Inflammatory macrophage (primary cell): ENCODE results near the gene CEP131.

ENCODE experiments used
- DNase-seq, 2 donors: peaks; one replicate each; pipeline ENCODE4 v3.0.0-alpha.2; 2020 to 2022

Gene CEP131

DNA sequence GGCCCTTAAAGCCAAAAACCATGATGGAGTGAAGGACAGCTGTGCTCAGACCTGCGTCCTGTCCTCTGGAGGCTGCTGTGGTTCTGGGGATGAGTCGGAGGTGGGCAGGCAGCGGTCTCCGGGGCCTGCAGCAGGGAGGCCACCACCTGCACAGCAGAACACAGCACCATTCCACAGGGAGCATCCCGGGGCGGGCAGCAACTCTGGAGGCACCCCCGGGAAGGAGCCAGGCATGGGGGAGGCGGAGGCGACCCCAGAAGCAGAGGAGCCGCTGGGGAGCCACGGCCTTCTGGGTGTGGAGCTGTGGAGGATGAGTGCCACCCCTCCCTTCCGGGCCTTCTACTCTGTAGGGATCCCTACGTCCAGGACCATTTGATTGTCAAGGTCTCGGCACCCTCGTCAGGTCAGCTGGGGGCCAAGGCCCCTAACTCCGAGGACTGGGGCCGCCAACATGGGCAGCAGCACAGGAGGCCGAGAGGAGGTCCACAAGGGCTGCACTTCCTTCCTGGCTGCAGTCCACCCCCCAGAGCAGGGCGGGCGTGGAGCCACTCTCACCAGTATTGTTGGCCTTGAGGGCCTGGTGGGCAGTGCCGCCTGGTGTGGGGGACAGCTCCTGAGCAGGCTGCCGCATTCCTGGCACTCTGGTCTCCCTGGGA, 23.8 kb downstream of the CEP131 start:
- DNase-seq, result no peak

DNA sequence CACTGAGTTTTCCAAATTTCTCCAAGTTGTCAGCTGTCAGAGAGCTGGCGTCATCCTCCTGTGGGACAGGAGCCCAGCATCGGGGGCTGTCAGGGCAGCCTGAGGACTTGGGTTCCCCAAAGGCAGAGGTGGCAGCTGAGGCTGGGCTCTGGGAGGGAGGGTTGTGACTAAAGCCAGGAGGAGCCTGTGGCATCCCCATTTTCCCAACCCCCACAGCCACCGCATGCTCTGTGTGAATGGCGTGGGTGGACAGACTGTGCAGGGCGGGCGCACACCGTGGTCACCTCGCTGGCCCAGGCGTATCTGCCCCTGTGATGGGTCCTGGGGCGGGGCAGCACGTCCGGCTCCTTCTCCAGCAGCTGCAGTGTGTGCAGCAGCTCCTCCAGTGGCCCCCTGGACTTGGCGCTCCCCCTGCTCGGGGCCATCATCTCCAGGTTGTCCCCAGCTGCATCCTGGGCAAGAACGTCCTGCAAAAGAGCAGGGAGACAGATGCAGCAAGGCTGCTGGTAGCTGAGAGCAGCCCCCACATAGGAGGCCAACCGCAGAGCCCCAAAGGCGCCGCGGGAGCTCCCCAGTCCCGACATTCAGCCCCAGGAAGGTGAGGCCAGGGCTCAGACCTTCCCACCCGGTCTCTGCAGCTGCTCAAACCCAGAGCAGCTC, 24.8 kb downstream of the CEP131 start:
- no peak for DNase-seq

DNA sequence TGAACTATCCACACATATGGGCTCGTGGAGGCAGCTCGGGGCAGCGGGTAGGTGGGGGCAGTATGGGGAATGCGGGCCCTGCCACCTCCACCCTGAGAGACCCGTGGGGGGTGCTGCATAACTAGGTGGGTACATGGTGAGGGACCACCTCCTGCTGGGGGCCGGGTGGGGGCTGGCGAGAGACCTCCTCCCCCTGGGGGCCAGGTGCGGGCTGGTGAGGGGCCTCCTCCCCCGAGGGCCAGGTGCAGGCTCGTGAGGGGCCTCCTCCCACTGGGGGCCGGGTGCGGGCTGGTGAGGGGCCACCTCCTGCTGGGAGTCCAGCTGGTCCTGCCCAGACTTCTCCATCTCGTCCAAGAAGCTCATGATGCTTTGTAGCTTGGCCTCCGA, 25.4 kb downstream of the CEP131 start:
- DNase-seq, result no peak

DNA sequence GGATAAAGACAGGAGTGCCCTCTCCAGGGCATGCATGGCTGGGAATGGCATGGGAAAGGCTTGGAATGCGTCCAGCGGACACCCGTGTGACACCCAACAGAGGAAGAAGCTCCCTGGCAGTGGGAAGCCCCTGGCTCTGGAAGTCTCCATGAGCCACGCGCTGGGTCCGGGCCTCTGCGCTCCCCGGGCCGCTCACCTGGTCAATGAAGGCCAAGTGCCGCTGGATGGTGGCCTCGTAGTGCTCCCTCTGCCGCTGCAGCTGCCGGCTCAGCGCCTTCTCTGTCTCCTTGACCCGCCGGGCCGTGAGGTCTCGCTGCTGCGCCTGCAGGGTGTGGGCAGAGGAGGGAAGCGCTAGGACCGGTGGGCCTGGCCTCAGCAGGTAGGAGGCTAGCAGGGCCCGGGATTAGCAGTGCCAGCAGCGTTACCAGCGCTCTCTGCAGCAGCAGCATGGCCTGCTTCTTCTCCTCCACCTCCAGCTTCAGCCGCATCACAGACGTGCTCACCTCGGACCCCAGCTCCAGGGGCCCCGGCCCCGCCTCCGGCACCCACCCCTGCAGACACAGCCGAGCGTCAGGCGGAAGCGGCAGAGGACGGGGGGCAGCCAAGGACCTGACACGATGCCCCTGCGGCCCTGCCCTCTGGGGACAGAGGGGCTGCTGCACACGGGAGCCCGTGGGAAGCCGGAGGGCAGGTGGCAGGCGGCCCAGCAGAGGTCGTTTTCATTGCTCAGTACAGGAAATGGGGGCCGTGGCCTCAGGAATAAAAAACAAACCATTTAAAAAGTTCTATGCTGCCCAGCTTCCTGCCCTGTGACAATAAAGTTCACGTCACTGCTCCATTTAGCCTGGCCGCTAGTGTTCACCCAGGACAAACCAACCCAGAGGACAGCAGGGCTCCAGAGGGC, 26.0 kb downstream of the CEP131 start:
- no peak for DNase-seq

DNA sequence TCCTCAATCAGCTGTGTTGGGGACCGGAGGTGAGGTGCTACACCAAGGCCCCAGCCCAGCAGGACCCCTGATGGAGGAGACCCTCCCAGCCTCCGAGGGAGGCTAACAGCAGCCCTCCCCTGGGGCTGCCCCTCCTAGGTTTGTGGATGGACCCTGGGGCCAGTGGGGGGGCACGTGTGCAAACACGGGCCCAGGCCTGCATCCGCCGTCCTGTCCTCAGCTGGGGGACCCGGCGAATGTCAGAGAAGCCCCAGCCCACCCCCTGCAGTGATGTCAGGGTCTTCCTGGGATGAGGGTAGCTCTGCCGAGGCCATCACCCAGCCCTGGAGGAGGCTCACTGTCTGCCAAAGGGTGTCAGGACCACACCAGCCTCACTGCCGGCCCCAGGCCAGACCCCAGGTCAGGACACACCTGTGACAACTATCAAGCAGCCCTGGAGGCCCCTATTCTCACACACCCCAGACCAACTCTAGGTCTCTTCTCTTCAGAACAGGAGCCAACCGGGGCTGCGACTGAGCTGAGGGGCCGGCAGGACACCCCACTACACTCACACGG, 26.7 kb downstream of the CEP131 start:
- no peak for DNase-seq

DNA sequence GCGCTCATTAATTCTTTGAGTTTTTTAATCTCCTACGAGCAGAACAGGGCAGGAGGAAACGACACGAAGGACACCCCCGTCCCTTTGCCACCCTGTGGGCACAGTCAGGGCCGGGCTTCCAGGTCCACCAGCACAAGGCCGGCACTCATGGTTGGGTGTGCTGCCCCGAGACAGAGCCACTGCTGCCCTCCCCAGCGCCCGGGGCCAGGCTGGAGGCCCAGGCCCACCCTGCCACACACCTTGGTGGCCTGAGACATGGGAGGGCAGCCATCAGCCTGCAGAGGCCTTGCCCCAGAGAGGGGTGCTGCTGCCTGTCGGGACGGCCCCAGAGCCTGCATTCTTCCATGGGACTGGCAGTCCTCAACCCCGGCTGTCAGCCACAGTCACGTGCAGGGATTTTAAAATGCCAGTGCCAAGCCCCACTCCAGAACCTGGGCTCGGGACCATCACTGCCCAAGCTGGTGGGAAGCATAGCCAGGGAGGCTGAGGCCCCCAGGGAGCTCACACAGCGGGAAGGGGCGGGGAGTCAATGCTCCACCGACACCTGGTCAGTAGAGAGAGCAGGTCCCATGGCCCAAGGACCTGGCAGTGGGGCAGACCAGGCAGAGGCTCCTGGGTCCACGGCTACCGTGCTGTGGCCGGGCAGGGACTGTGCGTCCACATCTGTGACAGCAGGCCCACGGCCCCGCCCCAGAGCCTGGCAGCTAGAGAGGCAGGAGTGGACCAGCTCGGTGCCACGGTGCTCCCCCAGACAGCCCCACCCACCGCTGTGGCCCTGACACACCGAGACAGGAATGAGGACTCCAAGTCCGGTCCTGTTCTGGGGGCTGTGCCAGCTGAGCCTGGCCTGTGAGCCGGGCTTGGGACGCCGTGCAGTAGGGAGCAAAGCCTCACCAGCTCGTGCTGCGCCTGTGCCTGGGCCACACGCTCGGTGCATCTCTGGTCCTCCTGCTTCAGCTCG, 27.5 kb downstream of the CEP131 start:
- DNase-seq, result no peak

DNA sequence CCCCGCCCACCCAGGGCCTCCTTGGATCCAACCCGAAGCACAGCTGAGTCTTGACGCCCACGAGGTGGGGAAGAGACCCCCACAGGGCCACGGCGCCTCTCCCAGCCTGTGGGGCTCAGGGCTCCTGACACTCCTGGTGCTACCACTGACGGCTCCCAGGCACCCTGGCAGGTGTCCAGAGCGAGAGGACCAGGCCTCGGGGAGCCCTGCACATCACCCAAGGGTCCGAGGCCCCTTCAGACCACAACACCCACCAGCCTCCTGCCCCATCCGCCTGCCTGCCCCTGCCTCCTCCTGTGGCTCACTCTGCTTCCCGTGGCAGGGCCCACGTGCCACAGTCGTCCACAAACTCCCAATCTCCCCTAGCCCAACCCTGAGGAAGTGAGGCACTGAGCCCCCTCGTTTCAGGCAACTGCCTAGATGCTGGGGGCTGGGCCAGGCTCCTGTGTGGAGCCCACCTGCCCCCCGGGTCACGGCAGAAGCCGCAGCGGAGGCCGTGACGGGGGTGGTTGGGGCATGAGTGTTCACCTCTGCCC, 28.5 kb downstream of the CEP131 start:
- no peak for DNase-seq

DNA sequence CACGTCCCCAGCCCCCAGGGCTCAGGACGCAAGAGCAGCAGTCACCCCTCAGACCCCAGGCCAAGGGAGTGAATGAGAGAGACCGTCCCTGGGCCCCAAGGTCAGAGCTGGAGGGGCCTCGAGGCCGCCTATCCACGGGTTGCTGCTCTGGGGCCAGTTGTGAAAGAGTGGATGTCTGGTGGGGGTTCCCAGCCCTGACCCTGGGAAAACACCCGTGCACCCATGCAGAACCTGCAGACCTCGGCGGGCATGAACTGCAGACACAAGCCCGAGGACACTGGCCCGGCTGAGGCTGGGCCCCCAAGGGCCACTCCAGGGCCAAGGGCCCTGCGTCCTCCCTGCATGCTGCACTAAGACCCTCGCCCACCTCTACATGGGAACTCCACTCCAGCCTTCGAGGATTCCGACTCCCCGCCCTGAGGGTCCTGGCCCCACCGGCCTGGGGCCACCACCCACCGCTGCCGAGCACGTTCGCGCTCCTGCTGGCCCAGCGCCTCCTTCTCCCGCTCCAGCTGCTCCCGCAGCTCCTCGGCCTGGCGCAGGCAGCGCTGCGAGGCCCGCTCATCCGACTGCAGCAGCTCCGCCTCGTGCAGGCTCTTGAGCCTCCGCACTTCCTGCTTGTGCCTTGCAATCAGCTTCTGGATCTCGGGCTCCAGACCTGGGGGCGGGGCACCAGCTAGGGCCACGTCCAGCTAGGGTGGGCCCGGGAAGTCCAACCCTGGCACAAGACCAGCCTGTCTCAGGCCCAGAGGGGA, 29.1 kb downstream of the CEP131 start:
- DNase-seq, result no peak

DNA sequence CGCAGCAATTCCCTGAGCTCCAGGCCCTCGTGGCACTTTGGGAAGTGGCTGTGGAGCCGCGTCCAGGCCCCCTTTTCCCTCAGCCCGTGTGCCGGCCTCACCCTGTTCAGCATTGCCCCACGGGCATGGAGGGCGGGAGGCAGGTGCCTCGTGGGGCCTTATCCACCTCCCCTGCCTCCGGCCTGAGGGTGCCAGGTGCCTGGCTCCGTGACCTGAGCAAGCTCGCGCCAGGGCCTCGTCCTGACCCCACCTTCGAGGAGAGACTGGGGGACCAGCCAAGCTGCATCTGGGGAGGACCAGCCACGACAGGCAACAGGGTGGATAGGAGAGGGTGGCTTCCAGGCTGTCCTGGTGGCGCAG, 29.7 kb downstream of the CEP131 start:
- no peak for DNase-seq

DNA sequence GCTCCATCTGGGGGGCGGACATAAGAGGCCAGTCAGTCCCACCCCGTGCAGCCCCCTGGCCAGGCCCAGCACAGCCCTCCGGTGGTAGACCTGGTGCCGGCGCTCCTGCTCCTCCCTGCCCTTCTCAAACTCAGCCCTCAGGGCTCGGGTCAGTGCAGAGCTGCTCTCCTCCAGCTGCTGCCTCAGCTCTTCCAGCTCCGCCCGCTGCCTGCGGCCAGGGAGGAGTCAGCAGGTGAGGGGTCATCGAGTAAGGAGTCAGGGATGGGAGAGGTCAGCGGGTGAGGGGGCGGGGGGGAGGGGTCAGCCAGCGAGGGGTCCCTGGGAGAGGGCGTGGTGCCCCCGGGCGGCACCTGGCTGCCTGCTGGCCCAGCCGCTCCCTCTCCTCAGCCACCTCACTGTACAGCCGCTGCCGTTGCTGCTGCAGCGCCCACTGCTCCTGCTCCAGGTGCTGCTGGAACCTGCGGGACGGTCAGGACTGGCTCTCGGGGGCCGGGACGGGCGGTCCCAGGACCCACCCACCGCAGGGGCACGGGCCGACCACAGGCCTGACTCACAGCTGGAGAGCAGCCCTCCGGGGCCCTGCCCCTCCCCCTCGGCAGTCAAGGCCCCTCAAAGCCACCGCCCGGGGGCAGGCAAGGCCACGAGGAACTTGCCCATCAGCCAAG, 30.2 kb downstream of the CEP131 start:
- DNase-seq, result no peak

DNA sequence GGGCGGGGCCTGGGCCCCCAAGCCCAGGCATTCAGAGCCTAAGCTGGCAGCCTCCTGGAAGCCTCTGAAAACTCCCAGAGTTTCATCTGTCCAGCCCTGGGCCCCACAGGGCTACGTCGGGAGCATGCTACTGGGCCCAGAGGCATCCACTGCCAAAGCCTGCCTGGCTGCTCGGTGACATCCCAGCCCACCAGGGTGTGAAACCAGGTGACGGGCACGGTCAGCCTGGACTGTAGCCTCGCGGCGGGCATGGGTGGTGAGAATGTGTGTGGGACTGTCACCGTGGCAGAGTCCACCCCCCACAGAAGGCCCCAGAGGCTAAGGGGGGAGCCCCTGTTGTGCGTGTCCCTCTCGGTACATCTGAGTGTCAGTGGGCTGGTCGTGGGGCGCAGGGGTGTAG, 31.1 kb downstream of the CEP131 start:
- no peak for DNase-seq

DNA sequence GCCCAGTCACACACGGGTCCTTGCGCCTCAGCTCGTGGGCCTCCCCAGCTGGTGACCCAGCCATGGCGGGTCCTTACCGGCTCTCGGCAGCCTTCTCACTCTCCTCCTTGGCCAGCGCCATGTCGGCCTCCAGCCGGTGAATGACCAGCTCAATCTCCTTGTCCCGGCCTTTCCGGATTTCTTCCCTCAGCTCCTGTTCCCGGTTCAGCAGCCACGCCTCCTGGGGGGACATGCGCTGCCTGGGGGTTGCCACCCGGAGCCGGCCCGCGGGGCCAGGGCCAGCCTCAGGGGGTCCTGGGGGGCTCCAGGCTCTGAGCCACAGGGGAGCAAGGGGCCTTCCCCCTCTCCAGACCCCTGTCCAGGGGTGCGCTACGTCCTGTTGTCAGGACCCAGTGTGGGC, 31.6 kb downstream of the CEP131 start:
- no peak for DNase-seq

DNA sequence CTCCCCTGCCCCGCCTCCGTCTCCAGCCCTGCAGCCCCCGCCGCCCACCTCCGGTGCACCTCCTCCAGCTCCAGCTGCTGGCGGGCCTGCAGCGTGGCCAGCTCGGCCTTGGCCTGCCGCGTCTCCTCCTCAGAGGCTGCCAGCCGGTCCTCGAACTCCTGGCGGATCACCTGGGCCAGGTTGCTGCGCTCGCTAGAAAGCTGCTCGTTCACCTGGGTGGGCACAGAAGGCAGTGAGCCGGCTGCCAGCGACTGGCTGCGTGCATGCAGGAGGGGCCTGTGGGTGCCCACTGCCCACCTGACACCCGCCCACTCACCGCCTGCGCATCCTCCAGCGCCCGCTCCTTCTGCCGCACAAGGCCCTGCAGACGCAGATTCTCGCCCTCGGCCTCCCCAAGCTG, 32.2 kb downstream of the CEP131 start:
- DNase-seq, result no peak

DNA sequence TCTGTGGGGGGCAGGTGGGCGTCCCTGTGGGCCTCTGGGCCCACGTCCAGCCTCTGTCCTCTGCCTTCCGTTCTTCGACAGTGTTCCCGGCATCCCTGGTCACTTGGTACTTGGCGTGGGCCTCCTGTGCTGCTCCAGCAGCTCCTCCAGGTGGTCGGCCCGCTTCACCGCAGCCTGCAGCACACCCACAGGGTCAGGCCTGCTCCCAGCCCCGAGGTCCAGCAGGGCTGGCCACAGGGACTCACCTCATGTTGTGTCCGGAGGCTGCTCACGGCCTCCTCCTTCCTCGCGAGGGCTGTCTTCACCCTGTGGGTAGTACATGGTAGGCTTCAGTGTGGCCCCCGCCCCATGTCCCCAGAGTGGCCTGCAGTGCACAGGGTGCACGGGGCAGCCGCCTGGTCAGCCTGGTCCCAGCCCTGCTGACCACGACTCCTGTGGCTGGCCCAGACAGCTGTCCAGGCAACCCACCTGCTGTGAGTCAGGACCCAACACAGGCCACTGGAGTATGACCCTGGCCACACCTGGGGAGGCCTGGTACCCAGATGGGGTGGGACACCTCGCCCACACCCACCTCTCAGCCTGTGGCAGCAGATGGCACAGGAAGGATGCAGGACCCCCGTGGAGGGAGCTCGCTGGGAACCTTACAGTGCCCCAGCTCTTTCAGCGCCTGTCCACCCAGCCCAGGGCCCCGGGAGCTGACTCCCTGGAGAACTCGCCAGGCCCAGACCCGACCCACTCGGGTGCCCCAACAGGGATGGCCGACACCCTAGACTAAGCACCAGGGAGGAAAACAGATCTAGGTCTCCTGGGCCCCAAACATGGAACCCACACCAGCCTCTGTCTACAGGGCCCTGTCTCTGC, 32.9 kb downstream of the CEP131 start:
- DNase-seq, result peak in 1 of 2 donors; percentile 12

DNA sequence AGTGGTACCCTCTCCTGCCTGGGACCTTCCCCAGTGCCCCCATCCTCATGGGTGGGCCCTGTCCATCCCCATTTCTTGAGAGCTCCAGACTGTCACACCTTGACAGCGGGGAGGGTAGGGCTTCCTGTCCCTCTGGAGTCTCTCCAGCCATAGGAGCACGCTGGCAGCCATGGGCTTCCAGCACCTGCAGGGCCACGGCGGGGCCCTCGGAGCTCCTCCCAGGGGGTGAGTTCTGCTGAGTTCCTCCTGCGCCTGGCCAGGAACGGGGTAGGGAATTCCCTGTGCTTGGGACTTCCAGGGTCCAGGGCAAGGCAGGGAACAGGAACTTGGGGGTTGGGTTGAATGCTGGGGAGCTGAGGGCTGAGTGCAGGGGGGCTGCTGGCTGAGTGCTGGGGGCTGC, 33.7 kb downstream of the CEP131 start:
- no peak for DNase-seq

DNA sequence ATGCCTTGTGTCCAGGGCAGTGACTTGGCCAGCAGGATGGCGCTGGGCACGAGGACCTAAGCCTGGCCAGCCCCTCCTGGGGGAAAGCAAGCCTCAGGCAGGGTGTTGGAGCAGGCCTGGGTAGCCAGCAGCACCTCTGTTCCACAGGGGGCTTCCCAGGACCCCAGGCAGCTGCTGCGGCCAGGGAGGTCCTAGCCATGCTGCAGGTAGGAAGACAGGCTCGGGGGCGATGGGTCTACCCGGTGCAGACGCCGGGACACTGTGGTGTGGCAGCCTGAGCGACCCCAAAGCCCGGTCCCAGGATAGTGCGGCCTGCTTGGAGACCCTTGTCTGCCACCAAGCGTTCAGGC, 34.3 kb downstream of the CEP131 start:
- DNase-seq, result no peak

DNA sequence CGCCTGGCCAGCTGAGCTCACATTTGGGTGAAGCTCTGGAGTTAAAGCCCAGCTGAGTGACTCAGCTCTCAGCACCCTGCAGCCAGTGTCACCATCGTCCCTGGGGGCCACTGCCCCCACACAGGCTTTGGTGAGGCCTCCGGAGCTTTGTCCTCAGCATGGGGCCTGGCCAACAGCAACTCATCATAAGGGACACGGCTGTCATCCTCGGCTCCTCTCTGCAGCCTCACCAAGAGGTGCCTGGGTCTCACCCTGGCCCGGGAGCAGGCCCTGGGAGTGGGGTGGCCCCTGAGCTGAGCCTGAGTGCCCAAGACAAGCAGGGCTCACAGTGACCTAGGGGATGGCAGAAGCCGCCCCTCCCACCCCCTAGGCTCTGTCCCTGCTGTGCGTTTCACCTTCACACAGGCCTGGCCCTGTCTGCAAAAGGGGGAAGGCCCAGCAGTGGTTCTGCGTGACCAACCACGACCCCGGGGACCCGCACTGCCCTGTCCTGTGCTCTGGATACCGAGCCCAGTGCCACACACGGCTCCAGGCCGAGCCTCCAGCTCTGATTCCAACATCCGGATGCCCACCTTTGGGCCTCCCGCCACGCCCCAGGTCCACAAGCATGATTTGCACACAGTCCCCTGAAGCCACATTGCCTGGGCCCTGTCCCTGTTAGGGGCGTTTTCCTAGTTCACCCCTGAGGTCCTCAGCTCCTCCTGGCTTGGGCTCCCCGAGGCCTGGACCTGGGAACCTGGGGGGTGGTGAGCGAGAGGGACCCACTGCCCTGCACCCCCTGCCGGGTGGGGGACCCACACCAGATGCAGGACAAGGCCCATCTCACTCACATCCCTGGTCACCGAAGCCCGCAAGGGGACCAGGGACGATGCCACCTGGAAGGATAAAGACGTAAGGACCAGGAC, 34.9 kb downstream of the CEP131 start:
- DNase-seq, result no peak

DNA sequence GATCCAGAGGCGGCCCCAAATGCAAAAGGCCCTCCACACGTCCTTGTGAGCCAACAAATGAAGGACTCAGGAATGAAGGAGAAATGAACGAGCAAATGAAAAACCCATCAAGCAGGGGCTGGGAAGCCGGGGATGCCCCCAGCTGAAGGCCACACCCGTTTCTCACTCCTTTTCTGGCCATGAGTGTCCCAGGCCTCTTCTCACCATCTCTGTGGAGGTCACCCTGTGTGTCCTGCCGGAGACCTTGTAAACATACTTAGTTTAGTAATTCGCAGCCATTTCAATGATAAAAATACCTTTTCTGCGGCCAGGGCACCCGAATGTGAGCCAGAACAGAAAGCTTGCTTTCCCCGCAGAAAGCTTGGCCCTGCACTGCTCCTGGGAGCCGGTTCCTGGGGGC, 35.6 kb downstream of the CEP131 start:
- no peak for DNase-seq

DNA sequence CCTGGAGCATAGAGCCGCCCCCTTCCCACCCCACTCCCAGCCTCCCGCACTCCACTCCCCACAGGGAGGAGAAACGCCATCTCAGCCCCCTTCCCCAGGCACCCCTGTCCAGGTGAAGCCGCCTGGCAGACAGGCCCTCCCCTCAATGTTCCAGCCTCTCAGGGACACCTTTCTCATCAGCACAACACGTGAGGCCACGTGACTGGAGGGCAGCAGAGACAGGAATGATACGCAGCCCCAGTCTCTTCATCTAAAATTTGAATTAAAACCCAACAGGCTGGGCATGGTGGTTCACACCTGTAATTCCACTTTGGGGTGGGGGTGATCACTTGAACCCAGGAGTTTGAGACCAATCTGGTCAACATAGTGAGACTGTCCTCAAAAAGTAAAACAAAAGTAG, 36.6 kb downstream of the CEP131 start:
- no peak for DNase-seq
